Liver (tissue), 3 donors: Measurements from ENCODE around the gene PRDM5.

Experiments used
- JUND ChIP-seq, 2 donors: IDR thresholded peaks; 2 replicates each; pipeline ENCODE4 v1.6.1; 2016; ENCODE audit warnings: antibody characterized with exemption in 2 of 2
- RAD21 ChIP-seq, 2 donors: IDR thresholded peaks; 2 replicates each; pipeline ENCODE4 v1.6.1; 2016; ENCODE audit warnings: antibody characterized with exemption in 2 of 2, mild to moderate bottlenecking in 2 of 2
- TF ChIP-seq, protein P1 (sequence below): fragments of 150-350 bp; IDR thresholded peaks from 2 replicates; pipeline ENCODE4 v1.5.1; 2017; ENCODE audit warnings: improper control_type of control experiment, low read depth, low read length; ENCODE audit not compliant: missing input control
- donor health status: healthy.
- donor health status: healthy.

DNA sequence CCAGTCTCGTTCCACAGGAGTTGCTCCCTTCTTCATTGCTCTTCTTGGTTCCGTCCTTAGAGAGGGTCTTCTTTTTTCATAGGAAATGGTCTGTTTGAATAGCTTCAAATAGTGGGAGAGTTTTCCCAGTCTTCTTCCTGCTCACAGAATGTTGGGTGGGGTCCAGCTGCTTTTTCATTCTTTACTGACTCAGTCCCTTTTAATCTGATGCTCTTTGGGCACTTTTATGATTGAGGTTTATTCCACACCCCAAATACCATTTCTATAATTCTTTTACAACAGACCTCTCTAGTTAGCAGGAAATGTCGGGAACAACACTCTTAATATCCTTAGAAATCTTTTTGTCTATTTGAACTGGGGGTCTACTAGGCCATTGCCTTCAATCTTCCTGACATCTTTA, 239.5 kb downstream of the PRDM5 start:
- TF ChIP-seq, protein P1, sequence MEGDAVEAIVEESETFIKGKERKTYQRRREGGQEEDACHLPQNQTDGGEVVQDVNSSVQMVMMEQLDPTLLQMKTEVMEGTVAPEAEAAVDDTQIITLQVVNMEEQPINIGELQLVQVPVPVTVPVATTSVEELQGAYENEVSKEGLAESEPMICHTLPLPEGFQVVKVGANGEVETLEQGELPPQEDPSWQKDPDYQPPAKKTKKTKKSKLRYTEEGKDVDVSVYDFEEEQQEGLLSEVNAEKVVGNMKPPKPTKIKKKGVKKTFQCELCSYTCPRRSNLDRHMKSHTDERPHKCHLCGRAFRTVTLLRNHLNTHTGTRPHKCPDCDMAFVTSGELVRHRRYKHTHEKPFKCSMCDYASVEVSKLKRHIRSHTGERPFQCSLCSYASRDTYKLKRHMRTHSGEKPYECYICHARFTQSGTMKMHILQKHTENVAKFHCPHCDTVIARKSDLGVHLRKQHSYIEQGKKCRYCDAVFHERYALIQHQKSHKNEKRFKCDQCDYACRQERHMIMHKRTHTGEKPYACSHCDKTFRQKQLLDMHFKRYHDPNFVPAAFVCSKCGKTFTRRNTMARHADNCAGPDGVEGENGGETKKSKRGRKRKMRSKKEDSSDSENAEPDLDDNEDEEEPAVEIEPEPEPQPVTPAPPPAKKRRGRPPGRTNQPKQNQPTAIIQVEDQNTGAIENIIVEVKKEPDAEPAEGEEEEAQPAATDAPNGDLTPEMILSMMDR, result no peak
- TF ChIP-seq RAD21 (IDR thresholded peaks at IDR 0.05) (no peak), JUND (IDR thresholded peaks at IDR 0.05) (no peak)
